Forelimb muscle (tissue), 1 donor: ENCODE results near the gene RPL10. TPM values are rescaled to one million over a fixed set of nuclear protein-coding genes. Genes with fewer than 3 reads are reported as not detected.

Source experiments
- DNase-seq: peaks from one replicate; pipeline ENCODE4 v3.0.0-alpha.2; 2013; ENCODE audit warnings: low read depth
- polyA plus RNA-seq: library from polyadenylated mRNA; unstranded; fragments of 120-200 nt; gene quantifications from one replicate; pipeline ENCODE4 v1.2.1, GENCODE V29; 2013; ENCODE audit not compliant: insufficient read length

The RPL10 gene
- polyA plus RNA-seq, 1 donor: 6,186 TPM

DNA sequence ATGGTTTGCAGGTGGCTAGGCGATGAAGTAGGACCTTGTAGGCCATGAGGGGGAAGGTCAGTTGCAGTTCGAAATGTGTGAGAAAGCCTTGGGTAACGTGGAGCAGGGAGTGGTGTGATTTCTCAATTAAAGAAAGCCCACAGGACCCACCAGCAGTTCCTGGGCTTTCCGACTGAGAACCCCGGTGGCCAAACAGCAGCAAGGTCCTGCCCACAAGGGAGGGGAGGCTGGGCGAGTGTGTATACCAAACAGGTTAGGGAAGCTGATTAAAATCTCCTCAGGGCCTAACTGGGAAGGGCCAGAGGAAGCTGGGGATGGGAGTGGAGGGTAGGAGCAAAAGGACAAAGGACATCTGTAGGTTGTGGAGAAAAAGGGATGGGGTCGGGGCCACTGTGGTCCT is 32.7 kb downstream of the RPL10 start:
- DNase-seq: no peak

DNA sequence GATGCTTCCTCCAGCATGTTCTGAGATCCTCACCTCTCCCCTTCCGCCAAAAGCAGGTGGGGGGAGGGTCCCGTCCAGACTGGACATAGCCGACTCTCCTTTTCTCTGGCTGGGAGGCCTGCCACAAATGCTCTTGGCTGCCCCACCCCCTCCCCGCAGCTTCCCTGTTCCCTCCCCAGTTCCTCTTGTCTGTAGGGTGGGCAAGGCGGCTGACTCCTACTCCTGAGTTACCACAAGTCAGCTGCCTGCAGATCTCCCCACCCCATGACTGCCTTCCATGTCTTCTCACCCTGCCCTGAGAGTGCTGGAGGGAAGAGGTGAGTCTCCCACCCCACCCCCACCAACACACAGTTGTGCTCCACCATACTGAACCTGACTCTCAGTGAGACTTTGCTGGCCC is 33.2 kb downstream of the RPL10 start:
- no peak for DNase-seq

DNA sequence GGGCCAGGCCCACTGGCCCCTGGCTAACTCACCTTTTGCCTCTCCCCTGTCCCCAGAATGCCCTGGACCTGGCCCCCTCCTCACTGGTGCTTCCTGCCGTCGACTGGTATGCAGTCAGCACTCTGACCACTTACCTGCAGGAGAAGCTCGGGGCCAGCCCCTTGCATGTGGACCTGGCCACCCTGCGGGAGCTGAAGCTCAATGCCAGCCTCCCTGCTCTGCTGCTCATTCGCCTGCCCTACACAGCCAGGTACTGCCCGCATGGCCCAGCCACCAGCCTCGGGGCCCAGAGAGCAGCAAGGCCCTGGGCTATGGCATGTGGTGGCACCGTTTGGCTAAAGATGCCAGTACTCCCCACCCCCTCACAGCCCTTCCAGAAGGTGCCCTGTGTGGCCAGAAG is 34.0 kb downstream of the RPL10 start:
- DNase-seq: no peak

DNA sequence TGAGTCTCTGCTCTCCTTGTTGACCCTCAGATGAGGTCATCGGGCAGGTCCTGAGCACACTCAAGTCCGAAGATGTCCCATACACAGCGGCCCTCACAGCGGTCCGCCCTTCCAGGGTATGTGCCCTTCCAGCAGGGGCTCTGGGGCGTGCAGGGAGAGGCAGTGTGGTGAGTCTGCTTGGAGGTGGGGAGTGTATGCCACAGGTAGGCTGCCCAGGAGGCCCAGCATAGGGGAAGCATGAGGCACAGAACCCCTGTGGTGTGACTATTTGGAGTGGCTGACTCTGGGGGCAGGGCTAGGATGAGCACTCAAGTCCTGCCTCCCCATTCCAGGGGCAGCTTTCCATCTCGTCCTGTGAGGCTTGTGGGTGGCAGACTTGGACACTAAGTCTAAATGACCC is 35.4 kb downstream of the RPL10 start:
- DNase-seq: no peak

DNA sequence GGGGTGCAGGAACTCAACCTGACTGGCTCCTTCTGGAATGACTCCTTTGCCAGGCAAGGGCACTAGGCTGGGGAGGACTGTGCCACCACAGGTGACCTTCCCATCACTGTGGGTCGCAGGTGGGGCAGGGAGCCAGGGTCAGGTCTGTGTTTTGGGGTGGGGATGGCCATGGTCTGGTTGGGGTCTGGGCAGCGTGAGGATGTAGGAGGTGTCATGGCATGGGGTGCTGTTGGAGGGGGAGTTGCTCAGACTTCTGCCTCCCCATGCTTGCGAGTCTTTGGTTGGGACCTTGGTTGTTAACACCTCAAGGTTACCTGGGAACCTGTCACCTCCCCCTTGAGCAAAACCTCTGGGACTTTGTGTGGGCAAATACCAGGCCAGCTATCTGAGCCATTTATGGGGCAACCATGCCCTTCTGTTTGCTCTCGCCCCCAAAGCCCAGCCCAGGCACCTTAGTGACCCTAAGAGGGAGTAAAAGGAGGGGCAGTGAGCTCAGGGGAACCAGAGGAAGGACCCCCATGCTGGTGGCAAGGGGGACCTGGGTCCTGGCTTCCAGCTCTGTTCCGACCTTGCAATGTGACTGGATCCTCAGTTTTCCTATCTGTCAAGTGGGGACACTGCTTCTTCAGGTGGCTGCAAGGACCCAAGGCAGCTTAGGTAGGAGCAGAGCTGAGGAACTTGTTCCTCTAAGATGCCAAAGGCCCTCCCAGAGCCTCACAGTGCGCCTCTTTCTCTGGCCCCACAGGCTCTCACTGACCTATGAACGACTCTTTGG is 36.4 kb downstream of the RPL10 start:
- no peak for DNase-seq

DNA sequence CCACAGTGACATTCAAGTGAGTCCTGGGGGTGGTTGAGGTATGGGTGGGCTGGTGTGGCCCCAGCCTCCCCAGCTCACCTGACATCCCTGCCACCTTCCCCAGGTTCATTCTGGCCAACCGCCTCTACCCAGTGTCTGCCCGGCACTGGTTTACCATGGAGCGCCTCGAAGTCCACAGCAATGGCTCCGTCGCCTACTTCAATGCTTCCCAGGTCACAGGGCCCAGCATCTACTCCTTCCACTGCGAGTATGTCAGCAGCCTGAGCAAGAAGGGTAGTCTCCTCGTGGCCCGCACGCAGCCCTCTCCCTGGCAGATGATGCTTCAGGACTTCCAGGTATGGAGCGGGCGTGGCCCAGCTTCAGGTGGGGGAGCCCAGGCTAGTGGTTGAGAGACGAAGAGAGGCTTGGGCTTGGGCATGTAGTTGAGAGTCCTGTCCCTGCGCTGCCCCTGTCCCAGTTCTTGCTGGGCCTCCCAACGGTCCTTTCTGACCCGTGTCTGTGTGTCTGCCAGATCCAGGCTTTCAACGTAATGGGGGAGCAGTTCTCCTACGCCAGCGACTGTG is 37.1 kb downstream of the RPL10 start:
- no peak for DNase-seq

DNA sequence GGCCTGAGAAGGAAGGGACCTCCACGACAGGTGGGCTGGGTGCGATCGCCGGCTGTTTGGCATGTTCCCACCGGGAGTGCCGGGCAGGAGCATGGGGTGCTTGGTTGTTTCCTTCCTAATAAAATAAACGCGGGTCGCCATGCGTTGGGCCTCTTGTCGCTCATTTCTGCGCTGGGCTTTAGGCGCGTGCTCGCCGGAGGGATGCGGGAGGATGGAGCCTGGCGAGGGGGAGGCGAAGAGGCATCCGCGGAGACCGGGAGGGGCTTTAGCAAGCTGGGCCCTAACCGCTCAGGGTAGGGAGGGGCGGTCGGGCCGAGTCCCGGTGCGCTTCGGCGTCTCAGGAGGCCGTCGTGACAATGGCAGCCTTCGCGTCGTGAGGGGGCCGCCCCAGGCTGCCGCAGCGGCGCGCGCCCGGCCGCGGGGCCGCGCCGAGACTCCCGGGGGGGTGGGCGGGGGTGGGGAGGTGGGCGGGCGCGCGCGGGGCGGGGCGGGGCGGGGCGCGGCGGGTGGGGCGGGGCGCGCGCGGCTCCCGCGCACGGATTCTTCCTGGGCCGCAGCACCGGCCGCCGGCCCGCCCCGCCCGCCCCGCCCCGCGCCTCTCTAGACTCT is 38.3 kb downstream of the RPL10 start:
- no peak for DNase-seq

DNA sequence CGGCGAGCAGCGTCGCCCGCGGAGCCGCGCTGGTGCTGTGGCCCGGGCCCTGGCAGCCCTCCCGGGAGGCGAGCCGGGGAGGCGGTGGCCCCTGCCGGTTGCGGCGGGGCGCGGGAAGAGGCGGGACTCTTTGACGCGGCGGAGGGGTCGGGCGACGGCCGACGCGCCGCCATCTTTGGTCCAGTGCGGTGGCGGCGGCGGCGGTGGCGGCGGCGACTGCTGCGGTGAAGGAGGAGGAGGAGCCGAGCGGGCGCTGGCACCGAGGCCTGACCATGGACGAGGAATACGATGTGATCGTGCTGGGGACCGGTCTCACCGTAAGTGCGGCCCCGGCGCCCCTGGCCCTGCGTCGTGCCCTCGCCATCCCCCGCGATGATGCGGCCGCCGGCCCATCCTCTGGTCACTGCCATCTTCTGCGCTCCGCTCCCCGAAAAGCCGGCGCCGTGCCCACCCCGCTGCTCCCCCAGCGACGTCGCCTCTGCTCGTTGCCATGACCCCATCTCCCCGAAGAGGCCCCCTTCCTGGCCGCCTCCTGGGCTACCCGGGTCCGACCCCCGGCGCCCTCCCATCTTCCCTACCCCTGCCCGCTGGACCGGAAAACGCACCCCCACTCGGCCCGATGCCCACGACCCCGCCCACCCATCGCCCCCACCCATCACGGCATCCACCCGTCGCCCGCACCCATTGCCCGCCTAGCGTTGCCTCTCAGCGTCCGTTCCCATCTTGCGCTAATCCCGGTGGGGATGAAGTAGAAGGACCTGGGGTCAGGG is 39.0 kb downstream of the RPL10 start, which contains the start of gene GDI1:
Gene GDI1, plus strand, starts transcription at position 172 of the 770 bp plus-strand sequence. Its CDS starts 101 bp downstream, at position 273.
- no peak for DNase-seq

DNA sequence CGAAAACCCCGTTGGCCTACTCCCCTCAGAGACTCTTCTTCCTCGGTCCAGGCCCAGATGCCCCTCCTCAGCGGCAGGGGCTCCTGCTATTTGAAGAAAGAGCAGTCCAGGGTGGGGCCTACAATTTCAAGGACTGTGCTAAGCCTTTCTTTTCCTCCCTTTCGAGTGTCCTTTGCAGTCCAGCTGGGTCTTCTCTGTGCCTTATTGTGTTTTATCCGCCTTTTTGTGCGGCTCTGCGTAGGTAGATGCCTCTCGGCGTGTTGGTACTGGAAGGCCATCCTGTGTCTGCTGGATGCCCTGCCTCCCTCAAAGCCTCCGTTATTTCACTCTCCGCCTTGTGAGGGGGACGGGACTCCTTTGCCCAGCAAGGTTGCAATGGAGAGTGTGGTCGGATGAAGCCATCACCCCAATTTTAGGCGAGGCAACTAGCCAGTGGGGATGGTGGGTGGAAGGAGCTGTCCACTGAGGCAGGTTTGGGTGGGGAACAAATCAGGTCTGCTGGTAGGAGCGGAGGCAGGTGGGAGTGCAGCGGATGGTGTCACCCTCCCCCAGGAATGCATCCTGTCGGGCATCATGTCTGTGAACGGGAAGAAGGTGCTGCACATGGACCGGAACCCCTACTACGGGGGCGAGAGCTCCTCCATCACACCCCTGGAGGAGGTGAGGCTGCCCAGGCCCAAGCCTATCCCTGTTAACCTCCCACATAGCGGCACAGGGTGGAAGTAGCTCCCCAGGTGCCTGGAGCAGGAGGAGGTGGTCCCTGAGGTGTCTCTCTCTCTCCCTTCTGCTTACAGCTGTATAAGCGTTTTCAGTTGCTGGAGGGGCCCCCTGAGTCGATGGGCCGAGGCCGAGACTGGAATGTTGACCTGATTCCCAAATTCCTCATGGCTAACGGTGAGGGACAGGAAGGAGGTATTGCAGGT is 40.1 kb downstream of the RPL10 start:
- DNase-seq: no peak

DNA sequence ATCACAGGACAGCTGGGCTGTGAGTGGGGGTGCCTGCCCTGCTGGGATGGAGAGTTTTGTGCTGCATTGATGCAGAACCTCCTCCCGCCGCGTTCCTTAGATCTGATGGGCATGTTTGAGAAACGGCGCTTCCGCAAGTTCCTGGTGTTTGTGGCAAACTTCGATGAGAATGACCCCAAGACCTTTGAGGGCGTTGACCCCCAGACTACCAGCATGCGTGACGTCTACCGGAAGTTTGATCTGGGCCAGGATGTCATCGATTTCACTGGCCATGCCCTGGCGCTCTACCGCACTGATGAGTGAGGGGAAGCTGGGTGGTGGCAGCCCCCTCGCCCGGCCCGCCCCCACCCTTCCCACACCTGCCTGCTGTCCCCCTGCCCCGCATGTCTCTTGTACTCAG is 41.7 kb downstream of the RPL10 start:
- DNase-seq: no peak

DNA sequence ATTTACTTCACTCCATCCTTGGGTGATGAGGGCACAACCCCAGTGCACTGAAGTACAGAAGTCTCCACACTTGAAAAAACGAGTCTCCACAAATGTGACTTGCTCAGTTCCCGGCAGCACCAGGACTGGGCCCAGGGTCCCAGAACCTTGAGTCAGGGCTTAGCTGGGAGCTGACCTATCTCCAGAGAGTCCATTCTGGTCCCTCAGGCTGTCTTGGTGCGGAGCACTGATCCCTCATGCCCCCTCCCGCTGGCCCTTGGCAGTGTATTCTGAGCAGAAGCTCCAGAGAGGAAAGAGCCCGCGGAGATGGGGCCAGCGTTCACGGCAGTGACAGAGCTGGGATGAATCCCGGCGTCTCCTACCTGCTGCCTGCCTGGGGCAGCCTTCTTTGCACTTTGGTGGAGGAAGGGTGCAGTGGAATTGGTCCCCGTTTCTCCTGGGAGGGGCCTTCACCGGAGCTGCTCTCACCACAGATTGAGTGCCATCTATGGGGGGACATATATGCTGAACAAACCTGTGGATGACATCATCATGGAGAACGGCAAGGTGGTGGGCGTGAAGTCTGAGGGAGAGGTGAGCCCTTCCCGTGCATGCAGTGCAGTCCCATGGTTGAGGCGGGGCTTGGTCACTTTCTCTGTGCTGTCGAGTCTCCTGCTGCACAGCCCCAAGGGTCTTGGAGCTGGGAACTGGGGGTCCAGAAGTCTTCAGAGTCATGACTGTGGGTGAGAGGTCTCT is 42.6 kb downstream of the RPL10 start:
- DNase-seq: no peak

DNA sequence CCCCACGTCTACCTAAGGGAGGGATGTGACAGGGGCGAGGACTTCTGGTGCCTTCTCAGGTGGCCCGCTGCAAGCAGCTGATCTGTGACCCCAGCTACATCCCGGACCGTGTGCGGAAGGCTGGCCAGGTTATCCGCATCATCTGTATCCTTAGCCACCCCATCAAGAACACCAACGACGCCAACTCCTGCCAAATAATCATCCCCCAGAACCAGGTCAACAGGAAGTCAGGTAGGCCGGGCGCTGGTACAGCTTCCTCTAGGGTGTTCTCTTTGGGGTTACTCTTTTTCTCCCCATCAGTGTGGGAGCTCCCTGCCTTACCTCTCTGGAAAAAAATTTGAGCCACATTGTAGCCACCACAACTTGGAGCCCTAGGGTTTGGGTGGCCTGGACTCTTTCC is 43.4 kb downstream of the RPL10 start:
- DNase-seq: no peak

DNA sequence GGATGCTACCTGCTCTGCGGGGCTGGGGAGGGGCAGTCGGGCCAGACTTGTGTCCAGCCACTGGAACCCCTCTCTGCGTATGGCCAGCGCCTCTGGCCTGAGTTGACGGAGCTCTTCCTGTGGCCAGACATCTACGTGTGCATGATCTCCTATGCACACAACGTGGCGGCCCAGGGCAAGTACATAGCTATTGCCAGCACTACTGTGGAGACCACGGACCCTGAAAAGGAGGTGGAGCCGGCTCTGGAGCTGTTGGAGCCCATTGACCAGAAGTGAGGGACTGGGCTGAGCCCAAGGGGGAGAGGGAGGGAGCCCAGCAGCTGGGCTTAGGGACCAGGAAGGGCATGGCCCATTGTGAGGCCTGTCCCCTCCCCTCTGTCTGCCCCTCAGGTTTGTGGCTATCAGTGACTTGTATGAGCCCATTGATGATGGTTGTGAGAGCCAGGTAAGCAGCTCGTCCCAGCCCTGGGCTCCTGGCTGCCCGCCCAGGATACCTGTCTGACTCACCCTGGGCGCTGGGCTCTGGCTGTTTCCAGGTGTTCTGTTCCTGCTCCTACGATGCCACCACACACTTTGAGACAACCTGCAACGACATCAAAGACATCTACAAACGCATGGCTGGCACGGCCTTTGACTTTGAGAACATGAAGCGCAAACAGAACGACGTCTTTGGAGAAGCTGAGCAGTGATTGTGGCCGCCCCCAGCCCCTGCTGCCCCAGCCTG is 44.0 kb downstream of the RPL10 start:
- no peak for DNase-seq

DNA sequence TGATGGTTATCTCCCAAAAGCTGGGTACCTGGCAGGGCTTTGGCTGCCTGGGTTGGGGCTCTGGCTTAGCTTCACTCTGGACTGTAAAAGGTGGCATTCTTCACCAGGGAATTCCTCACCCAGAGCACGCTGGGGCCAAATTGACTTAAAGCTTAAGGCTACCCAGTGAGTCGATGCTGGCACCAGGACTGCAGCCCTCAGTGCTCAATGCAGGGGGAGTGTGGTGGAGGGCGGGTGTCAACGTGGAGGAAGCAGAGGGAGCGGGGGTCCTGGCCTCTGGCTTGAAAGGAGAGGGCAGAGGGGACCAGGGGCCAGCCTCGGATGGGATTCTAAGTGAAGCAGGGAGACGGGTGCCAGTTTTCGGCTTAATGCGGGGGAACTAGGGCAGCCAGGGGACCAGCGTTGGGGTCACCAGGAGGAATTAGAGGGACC is 45.3 kb downstream of the RPL10 start:
- no peak for DNase-seq

DNA sequence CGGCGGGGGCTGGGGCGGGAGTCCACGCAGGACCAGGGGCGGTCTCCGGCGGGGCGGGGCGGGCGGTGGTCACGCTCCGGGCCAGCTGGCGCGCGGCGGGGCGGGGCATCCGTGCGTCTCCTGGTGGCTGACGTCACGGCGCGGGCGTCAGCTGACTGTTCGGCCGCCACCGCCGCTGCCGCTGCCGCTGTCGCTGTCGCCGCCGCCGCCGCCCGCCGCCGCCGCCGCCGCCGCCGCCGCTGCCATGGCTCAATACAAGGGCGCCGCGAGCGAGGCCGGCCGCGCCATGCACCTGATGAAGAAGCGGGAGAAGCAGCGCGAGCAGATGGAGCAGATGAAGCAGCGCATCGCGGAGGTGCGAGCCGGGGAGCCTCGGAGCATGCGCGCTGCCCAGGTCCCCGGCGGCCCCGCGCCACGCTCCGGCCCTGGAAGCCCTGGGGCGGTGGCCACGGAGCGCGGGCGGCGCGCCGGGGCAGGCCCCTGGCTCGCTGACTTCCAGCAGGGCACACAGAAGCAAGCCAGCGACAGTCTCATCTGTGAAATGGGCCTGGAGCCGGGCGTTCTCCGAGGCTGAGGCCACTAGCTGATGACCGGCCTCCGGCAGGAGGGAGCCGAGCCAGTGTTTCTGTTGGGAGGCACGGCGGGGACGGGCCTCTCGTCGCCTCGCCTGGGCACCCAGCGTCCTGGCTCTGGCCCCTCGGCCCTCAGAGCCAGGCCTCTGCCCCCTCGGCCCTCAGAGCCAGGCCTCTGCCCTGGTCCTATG is 46.0 kb downstream of the RPL10 start, which contains the start of gene FAM50A:
Gene FAM50A, plus strand, starts transcription at position 150 of the 763 bp plus-strand sequence. Its CDS starts 95 bp downstream, at position 245.
- no peak for DNase-seq

DNA sequence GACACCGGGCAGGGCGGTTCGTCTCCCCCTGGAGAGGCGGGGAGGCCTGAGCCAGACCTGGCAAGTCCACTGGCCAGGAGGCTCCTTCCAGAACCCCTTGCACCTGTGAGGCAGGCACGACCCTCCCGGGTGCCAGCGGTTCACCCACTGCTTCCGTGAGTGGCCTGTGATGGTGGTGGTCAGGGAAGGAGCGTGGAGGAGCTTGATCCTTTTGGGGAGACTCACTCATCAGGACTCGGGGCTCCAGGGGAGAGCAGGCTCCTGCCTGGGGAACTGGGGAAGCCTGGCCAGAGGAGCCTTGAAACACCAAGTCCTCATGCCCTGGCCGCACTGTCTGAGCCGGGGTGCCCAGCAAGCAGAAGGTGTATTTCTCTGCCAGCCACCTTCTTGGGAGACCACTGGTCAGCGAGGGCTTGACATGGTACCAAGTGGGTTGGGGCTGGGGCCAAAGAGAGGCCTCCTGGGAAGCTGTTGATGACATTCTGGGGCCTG is 46.6 kb downstream of the RPL10 start:
- no peak for DNase-seq

DNA sequence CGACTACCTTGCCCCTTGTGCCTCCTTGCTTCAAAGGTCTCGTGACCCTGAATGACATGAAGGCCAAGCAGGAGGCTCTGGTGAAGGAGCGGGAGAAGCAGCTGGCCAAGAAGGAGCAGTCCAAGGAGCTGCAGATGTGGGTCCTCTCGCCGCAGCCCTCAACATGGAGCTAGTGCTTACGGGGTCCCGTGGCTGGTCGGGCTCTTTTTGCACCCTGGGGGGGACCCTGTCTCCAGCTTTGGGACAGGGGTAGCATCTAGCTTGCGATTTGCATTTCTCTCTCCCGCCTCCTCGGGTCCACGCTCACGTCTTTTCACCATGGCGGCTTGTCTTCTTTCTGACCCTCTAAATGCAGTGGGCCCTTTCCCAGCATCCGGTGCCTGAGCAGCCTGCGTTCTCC is 47.6 kb downstream of the RPL10 start:
- DNase-seq: no peak

DNA sequence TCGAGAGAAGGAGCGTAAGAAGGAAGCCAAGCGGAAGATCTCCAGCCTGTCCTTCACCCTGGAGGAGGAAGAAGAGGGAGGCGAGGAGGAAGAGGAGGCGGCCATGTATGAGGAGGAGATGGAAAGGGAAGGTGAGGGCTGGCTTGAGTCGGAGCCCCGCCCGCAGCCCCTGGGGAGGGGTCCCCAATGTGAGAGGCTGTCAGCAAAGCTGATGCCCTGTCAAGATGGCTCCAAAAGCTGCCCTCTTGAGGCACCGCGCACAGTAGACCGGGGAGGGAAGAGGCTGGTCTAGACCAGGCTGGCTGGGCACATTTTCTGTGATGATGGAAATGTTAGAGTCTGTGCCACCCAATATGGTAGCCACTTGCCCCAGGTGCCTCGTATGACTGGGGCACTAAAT is 48.3 kb downstream of the RPL10 start:
- no peak for DNase-seq

DNA sequence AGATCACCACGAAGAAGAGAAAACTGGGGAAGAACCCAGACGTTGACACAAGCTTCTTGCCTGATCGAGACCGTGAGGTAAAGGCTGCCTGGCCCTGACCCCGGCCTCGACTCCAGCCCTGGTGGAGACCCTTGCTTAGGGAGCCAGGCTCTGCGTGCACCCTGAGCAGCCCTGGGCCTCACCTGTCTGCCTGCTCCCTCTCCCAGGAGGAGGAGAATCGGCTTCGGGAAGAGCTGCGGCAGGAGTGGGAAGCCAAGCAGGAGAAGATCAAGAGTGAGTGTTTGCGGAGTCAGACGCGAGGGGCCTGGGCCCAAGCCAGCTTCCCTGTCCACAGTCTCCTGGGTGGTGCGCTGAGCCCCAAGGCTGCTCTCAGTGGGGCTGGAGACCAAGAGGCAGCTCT is 50.3 kb downstream of the RPL10 start:
- DNase-seq: no peak
